AG09309 (cell line): ENCODE results near the gene CLEC7A.

ENCODE experiments used
- DNase-seq: peaks from one replicate; pipeline ENCODE4 v3.0.0-alpha.2; 2010; ENCODE audit warnings: low read depth
- H3K4me3 ChIP-seq: 2 replicates; pipeline ENCODE4 v1.5.1; 2011; ENCODE audit warnings: mild to moderate bottlenecking, low read depth, low read length, moderate library complexity; ENCODE audit not compliant: control insufficient read depth
- CTCF ChIP-seq: IDR thresholded peaks from 2 replicates; pipeline ENCODE4 v1.5.1; 2011; ENCODE audit warnings: mild to moderate bottlenecking, low read depth, low read length, inconsistent platforms; ENCODE audit not compliant: insufficient read depth, control insufficient read depth; ENCODE audit errors: missing control alignments

CLEC7A gene

GRCh38 chr12:10088955-10089900 lies 40.8 kb downstream of the CLEC7A start:
- H3K4me3 ChIP-seq: no peak overlapping the region
- DNase-seq: no peak
- TF ChIP-seq CTCF: no peak

GRCh38 chr12:10088031-10088430 lies 42.0 kb downstream of the CLEC7A start:
- H3K4me3 ChIP-seq: no peak overlapping the region
- no peak for DNase-seq
- no peak for TF ChIP-seq CTCF

DNA sequence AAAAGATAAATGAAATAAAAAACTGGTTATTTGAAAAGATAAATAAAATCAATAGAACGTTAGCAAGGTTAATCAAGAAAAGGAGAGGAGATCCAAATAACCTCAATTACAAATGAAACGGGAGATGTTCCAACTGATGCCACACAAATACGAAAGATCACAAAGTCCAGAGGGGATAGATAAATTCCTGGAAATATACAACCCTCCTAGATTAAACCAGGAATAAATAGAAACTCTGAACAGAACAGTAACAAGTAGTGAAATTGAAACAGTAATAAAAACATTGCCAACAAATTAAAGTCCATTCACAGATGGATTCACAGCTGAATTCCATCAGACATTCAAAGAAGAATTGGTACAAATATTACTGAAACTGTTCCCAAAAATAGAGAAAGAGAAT lies 43.6 kb downstream of the CLEC7A start:
- DNase-seq: no peak
- no peak for TF ChIP-seq CTCF
- H3K4me3 ChIP-seq: no peak overlapping the region

DNA sequence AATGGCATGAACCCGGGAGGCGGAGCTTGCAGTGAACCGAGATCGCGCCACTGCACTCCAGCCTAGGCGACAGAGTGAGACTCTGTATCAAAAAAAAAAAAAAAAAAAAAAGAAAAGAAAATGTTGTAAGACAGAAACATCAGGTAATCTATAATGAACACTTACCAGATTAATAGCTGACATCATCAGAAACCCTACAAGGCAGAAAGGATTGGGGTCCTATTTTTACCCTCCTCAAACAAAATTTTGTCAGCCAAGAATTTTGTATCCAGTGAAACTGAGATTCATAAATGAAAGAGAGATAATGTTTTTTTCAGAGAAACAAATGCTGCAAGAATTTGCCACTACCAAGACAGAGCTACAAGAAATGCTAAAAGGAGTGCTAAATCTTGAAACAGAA lies 45.3 kb downstream of the CLEC7A start:
- no peak overlapping the region for H3K4me3 ChIP-seq
- no peak for TF ChIP-seq CTCF
- DNase-seq: no peak

DNA sequence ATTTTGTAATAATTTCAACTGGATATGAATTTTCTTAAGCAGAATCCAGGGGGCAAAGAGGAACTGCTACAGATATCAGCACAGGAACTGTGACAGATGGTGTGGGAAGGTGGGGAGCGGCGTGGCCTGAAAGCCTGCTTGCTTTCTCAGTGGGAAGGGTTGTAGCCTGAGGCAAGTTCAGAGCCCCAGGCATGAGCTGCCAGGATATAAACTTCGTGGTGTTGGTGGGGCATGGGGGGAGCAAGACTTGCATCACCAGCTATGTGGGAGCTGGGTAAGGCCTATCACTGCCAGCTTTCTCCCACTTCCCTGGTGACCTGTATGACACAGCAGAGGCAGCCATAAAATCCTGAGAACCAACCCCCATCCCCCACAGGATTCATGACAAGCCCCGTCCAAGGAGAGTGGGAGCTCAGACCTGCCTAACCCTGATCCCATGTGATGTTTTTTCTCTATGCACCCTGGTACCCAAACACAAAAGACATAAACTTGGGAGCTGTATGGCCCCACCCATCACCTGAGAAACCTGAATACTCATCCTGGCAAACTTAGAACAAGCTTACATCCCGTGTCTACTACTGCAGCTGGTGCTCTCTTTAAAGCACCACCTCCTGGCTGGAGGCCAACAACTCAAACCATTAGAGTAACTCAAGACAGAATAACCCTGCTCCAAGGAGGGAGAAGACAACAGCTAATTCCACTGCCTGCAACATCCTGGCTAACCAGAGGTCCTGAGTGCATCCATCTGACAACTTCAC lies 47.7 kb downstream of the CLEC7A start:
- no peak for DNase-seq
- no peak overlapping the region for H3K4me3 ChIP-seq
- no peak for TF ChIP-seq CTCF

DNA sequence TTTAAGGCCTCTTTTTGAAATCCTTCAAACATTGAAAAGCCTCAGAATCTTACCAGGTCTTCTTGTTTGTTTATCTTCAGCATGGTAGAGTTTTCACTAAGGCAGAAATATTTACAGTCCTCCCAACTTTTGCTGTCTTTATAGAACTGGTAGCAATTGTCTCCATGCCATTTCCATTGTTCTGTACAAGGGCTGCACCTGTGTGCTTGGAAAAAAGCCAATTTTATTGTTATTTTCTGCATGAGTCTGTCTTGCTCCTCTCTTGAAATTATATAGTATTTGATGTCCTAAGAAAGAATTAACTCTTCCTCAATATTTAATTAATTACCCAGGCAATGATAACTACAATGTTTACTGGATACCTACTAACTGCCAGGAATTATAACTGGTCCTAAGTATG lies 54.5 kb downstream of the CLEC7A start:
- TF ChIP-seq CTCF: no peak
- no peak for DNase-seq
- no peak overlapping the region for H3K4me3 ChIP-seq
